Measurements from ENCODE around the gene KIF3C. TPM values are rescaled to one million over a fixed set of nuclear protein-coding genes. Genes with fewer than 3 reads are reported as not detected.

The KIF3C gene
- total RNA-seq, 1 donor from 2014 or later, result 78.1 TPM

GRCh38 chr2:25977768-25978167 lies 4.5 kb downstream of the KIF3C start:
- peaks cover 2% of the 10 kb centered on the region for H3K27me3 Mint-ChIP-seq (ENCODE audit: unreplicated experiment)
- peaks cover 47% of the 10 kb centered on the region for H3K4me1 Mint-ChIP-seq (ENCODE audit: unreplicated experiment)
- no peak for DNase-seq (ENCODE audit: low spot score)
- TF ChIP-seq CTCF (IDR thresholded peaks at IDR 0.05; ENCODE audit: unreplicated experiment), result no peak
- H3K27ac Mint-ChIP-seq (ENCODE audit: unreplicated experiment), result no peak overlapping the region
- H3K36me3 Mint-ChIP-seq (ENCODE audit: low read depth, unreplicated experiment), result peaks cover 30% of the 10 kb centered on the region
- peak overlapping the region; percentile 85 for H3K4me3 Mint-ChIP-seq (ENCODE audit: unreplicated experiment)
- H3K9me3 Mint-ChIP-seq (ENCODE audit: unreplicated experiment), result no peaks in the 10 kb centered on the region

- no peak for TF ChIP-seq CTCF (IDR thresholded peaks at IDR 0.05; ENCODE audit: unreplicated experiment)
- DNase-seq (ENCODE audit: low spot score), result no peak
- H3K4me1 Mint-ChIP-seq (ENCODE audit: unreplicated experiment), result peaks cover 47% of the 10 kb centered on the region
- H3K9me3 Mint-ChIP-seq (ENCODE audit: unreplicated experiment), result no peaks in the 10 kb centered on the region
- H3K36me3 Mint-ChIP-seq (ENCODE audit: low read depth, unreplicated experiment), result peaks cover 32% of the 10 kb centered on the region
- H3K4me3 Mint-ChIP-seq (ENCODE audit: unreplicated experiment), result peak overlapping the region; percentile 85
- peaks cover 2% of the 10 kb centered on the region for H3K27me3 Mint-ChIP-seq (ENCODE audit: unreplicated experiment)
- peak overlapping the region; percentile 72 for H3K27ac Mint-ChIP-seq (ENCODE audit: unreplicated experiment)
Observed at GRCh38 chr2:25976983-25977741, 5.1 kb downstream of the KIF3C start.

- no peak for DNase-seq (ENCODE audit: low spot score)
- H3K27me3 Mint-ChIP-seq (ENCODE audit: unreplicated experiment), result no peaks in the 10 kb centered on the region
Observed at GRCh38 chr2:25972049-25972823, 10.1 kb downstream of the KIF3C start.

GRCh38 chr2:25971596-25971995 lies 10.7 kb downstream of the KIF3C start:
- no peak for DNase-seq (ENCODE audit: low spot score)
- Mint-ChIP-seq H3K27ac (ENCODE audit: unreplicated experiment) (no peak overlapping the region), H3K9me3 (ENCODE audit: unreplicated experiment) (no peaks in the 10 kb centered on the region), H3K4me3 (ENCODE audit: unreplicated experiment) (no peak overlapping the region), H3K4me1 (ENCODE audit: unreplicated experiment) (peaks cover 11% of the 10 kb centered on the region), H3K36me3 (ENCODE audit: low read depth, unreplicated experiment) (peaks cover 18% of the 10 kb centered on the region), H3K27me3 (ENCODE audit: unreplicated experiment) (no peaks in the 10 kb centered on the region)
- TF ChIP-seq CTCF (IDR thresholded peaks at IDR 0.05; ENCODE audit: unreplicated experiment), result no peak

More at GRCh38 chr2:25972049-25972823, 10.1 kb downstream of the KIF3C start:
- no peak for TF ChIP-seq CTCF (IDR thresholded peaks at IDR 0.05; ENCODE audit: unreplicated experiment)
- H3K36me3 Mint-ChIP-seq (ENCODE audit: low read depth, unreplicated experiment), result peaks cover 24% of the 10 kb centered on the region
- no peaks in the 10 kb centered on the region for H3K9me3 Mint-ChIP-seq (ENCODE audit: unreplicated experiment)
- no peak overlapping the region for H3K4me3 Mint-ChIP-seq (ENCODE audit: unreplicated experiment)
- H3K4me1 Mint-ChIP-seq (ENCODE audit: unreplicated experiment), result peaks cover 17% of the 10 kb centered on the region
- no peak overlapping the region for H3K27ac Mint-ChIP-seq (ENCODE audit: unreplicated experiment)
